Breast epithelium (tissue), 4 donors: ENCODE results near the gene KIAA0232. TPM values are rescaled to one million over a fixed set of nuclear protein-coding genes. Genes with fewer than 3 reads are reported as not detected.
A peak's percentile ranks its signal among the peaks of the same experiment; 100 is the strongest.

Source experiments
- DNase-seq, 2 donors: peaks; one replicate each; pipeline ENCODE4 v3.0.0-alpha.2; 2019; ENCODE audit warnings: low spot score in 2 of 2
- H3K27ac ChIP-seq, 2 donors: fragments of 200-600 bp; sonication (generic) in 1 of 2; one replicate each; pipeline ENCODE4 v1.5.1; 2016 to 2019; ENCODE audit warnings: mild to moderate bottlenecking in 1 of 2
- H3K27me3 ChIP-seq, 2 donors: fragments of 200-600 bp; sonication (generic) in 1 of 2; one replicate each; pipeline versions ENCODE4 v1.5.1 to v1.6.0; 2017 to 2019; ENCODE audit warnings: control low read depth in 1 of 2, mild to moderate bottlenecking in 1 of 2
- H3K36me3 ChIP-seq: fragments of 200-600 bp; one replicate; pipeline ENCODE4 v1.5.1; 2019
- H3K4me1 ChIP-seq, 2 donors: fragments of 200-600 bp; sonication (generic); one replicate each; pipeline ENCODE4 v1.5.1; 2016 to 2019; ENCODE audit warnings: control low read depth in 1 of 2
- H3K4me3 ChIP-seq, 3 donors: fragments of 200-600 bp; sonication (generic); 1 replicate in 2 of 3; 2 replicates in 1 of 3; pipeline ENCODE4 v1.5.1; 2016 to 2019; ENCODE audit warnings: mild to moderate bottlenecking in 3 of 3, moderate library complexity in 2 of 3
- H3K9me3 ChIP-seq, 2 donors: fragments of 200-600 bp; sonication (generic) in 1 of 2; one replicate each; pipeline ENCODE4 v1.5.1; 2016 to 2019; ENCODE audit warnings: control low read depth in 1 of 2
- CTCF ChIP-seq, 3 donors: fragments of 450-650 bp; IDR thresholded peaks; one replicate each; pipeline ENCODE4 v1.5.1; 2016 to 2017; ENCODE audit warnings: antibody characterized with exemption in 3 of 3, mild to moderate bottlenecking in 3 of 3, moderate library complexity in 3 of 3
- POLR2A ChIP-seq: fragments of 450-650 bp; IDR thresholded peaks from one replicate; pipeline ENCODE4 v1.6.1; 2016; ENCODE audit warnings: antibody characterized with exemption, mild to moderate bottlenecking, moderate library complexity
- POLR2AphosphoS5 ChIP-seq, 3 donors: sonication (generic); formaldehyde crosslinking; IDR thresholded peaks; one replicate each; pipeline ENCODE4 v1.6.1; 2017; ENCODE audit warnings: antibody characterized with exemption in 3 of 3
- intact Hi-C: fragments of 100-400 bp; cut with DNase I; formaldehyde crosslinking; loops from one replicate; pipeline ENCODE4 v1.15.1; 2023; ENCODE audit warnings: low total_unique reads
- total RNA-seq, 3 donors: library from RNA; depleted of rRNA; stranded (reverse); fragments of >200 nt; gene quantifications; one replicate each; pipeline ENCODE4 v1.1.0, GENCODE V29; 2016

KIAA0232 gene
- total RNA-seq, 3 donors from 2014 or later, result 31.5 to 40.8 (median 31.7) TPM

- no peaks in the 10 kb centered on the region for H3K9me3 ChIP-seq
- no peak for TF ChIP-seq CTCF (IDR thresholded peaks at IDR 0.05)
- TF ChIP-seq POLR2A, result no peak
- no peak overlapping the region for H3K27ac ChIP-seq
- no peaks in the 10 kb centered on the region for H3K36me3 ChIP-seq
- DNase-seq, result no peak
- H3K4me1 ChIP-seq, result no peaks in the 10 kb centered on the region
- no peaks in the 10 kb centered on the region for H3K27me3 ChIP-seq
- intact Hi-C loops, result no loop called here
- H3K4me3 ChIP-seq, result no peak overlapping the region
Measured at GRCh38 chr4:6740347-6740746, 42.2 kb upstream of the KIAA0232 start.

GRCh38 chr4:6742507-6742906 lies 40.0 kb upstream of the KIAA0232 start:
- intact Hi-C loops, result no loop called here
- Histone ChIP-seq H3K27me3 (no peaks in the 10 kb centered on the region), H3K36me3 (no peaks in the 10 kb centered on the region), H3K9me3 (no peaks in the 10 kb centered on the region), H3K4me3 (no peak overlapping the region), H3K4me1 (peaks cover 4 to 5% of the 10 kb centered on the region in 2 donors), H3K27ac (no peak overlapping the region)
- no peak for DNase-seq
- TF ChIP-seq POLR2AphosphoS5 (IDR thresholded peaks at IDR 0.05) (no peak), POLR2A (no peak), CTCF (IDR thresholded peaks at IDR 0.05) (no peak)

- no peak overlapping the region for H3K27ac ChIP-seq
- intact Hi-C loops, result no loop called here
Measured at GRCh38 chr4:6742989-6743388, 39.5 kb upstream of the KIAA0232 start.

GRCh38 chr4:6746721-6747293 lies 35.7 kb upstream of the KIAA0232 start:
- H3K4me3 ChIP-seq, result peak overlapping the region in 2 of 3 donors; percentile 11 to 18
- TF ChIP-seq CTCF (IDR thresholded peaks at IDR 0.05) (no peak), POLR2AphosphoS5 (IDR thresholded peaks at IDR 0.05) (peak in 1 of 3 donors; percentile 15)
- H3K4me1 ChIP-seq, result peaks cover 19 to 27% of the 10 kb centered on the region in 2 donors
- DNase-seq, result peak; percentile 57 to 92
- intact Hi-C loops, result no loop called here
- H3K36me3 ChIP-seq, result no peaks in the 10 kb centered on the region
- H3K27ac ChIP-seq, result peak overlapping the region; percentile 76 to 85
- H3K27me3 ChIP-seq, result no peaks in the 10 kb centered on the region
- H3K9me3 ChIP-seq, result no peaks in the 10 kb centered on the region

More at GRCh38 chr4:6742989-6743388, 39.5 kb upstream of the KIAA0232 start:
- TF ChIP-seq POLR2A, result no peak
- DNase-seq, result no peak
- Histone ChIP-seq H3K4me3 (no peak overlapping the region), H3K27me3 (no peaks in the 10 kb centered on the region), H3K36me3 (no peaks in the 10 kb centered on the region), H3K9me3 (no peaks in the 10 kb centered on the region), H3K4me1 (peaks cover 9% of the 10 kb centered on the region in 2 donors)

- H3K4me1 ChIP-seq, result peaks cover 19 to 27% of the 10 kb centered on the region in 2 donors
- peak in 1 of 2 donors; percentile 64 for DNase-seq
- H3K27ac ChIP-seq, result peak overlapping the region; percentile 76 to 85
Measured at GRCh38 chr4:6747294-6748051, 35.1 kb upstream of the KIAA0232 start.

More at GRCh38 chr4:6747294-6748051, 35.1 kb upstream of the KIAA0232 start:
- H3K27me3 ChIP-seq, result no peaks in the 10 kb centered on the region
- no peaks in the 10 kb centered on the region for H3K36me3 ChIP-seq
- no peaks in the 10 kb centered on the region for H3K9me3 ChIP-seq
- intact Hi-C loops, result no loop called here
- peak overlapping the region in 2 of 3 donors; percentile 11 to 18 for H3K4me3 ChIP-seq
- TF ChIP-seq POLR2AphosphoS5 (IDR thresholded peaks at IDR 0.05), result no peak
- no peak for TF ChIP-seq POLR2A
- TF ChIP-seq CTCF (IDR thresholded peaks at IDR 0.05), result no peak
